ENCODE measurements around the gene FUT2.
A peak's percentile ranks its signal among the peaks of the same experiment; 100 is the strongest.
"Not testable (repeated sequence)": the region's sequence is repeated elsewhere in the genome, so short reads cannot be mapped to it uniquely, and the experiment has no call there.

The FUT2 gene

GRCh38 chr19:48670699-48671445, 24.9 kb upstream of the FUT2 start:
- DNase-seq (ENCODE audit: low read depth in 2 of 3, low spot score in 1 of 3), result no peak

- DNase-seq (ENCODE audit: low read depth in 2 of 3, low spot score in 1 of 3), result no peak
These were observed 24.2 kb upstream of the FUT2 start for GRCh38 chr19:48671446-48671995.

- no peak for DNase-seq (ENCODE audit: low read depth in 2 of 3, low spot score in 1 of 3)
These were observed 22.8 kb upstream of the FUT2 start, which contains the start of gene NTN5 for GRCh38 chr19:48672994-48673393. NTN5 (minus strand) TSS chr19:48673017; CDS start chr19:48670986, 2,031 bp downstream.

- no peak for DNase-seq (ENCODE audit: low read depth in 2 of 3, low spot score in 1 of 3)
These were observed 22.2 kb upstream of the FUT2 start for GRCh38 chr19:48673436-48674100.

GRCh38 chr19:48674216-48674809, 21.5 kb upstream of the FUT2 start:
- no peak for DNase-seq (ENCODE audit: low read depth in 2 of 3, low spot score in 1 of 3)

GRCh38 chr19:48674921-48675824, 20.6 kb upstream of the FUT2 start:
- peak; percentile 63 to 82 (median 69) for DNase-seq (ENCODE audit: low read depth in 2 of 3, low spot score in 1 of 3)

GRCh38 chr19:48676487-48676886, 19.3 kb upstream of the FUT2 start:
- no peak for DNase-seq (ENCODE audit: low read depth in 2 of 3, low spot score in 1 of 3)

GRCh38 chr19:48676887-48677286, 18.9 kb upstream of the FUT2 start:
- DNase-seq (ENCODE audit: low read depth in 2 of 3, low spot score in 1 of 3), result no peak

- no peak for DNase-seq (ENCODE audit: low read depth in 2 of 3, low spot score in 1 of 3)
These were observed 17.6 kb upstream of the FUT2 start for GRCh38 chr19:48678201-48678600.

GRCh38 chr19:48680006-48680405, 15.8 kb upstream of the FUT2 start:
- DNase-seq (ENCODE audit: low read depth in 2 of 3, low spot score in 1 of 3), result not testable (repeated sequence)

GRCh38 chr19:48680436-48681126, 15.2 kb upstream of the FUT2 start:
- DNase-seq (ENCODE audit: low read depth in 2 of 3, low spot score in 1 of 3), result no peak

- no peak for DNase-seq (ENCODE audit: low read depth in 2 of 3, low spot score in 1 of 3)
These were observed 14.7 kb upstream of the FUT2 start for GRCh38 chr19:48681127-48681470.

- peak in 1 of 3 donors; percentile 20 for DNase-seq (ENCODE audit: low read depth in 2 of 3, low spot score in 1 of 3)
These were observed 12.4 kb upstream of the FUT2 start for GRCh38 chr19:48683349-48683748.

- DNase-seq (ENCODE audit: low read depth in 2 of 3, low spot score in 1 of 3), result no peak
These were observed 10.2 kb upstream of the FUT2 start for GRCh38 chr19:48685583-48685982.

GRCh38 chr19:48686088-48686487, 9.7 kb upstream of the FUT2 start:
- no peak for DNase-seq (ENCODE audit: low read depth in 2 of 3, low spot score in 1 of 3)

GRCh38 chr19:48686637-48687036, 9.1 kb upstream of the FUT2 start:
- DNase-seq (ENCODE audit: low read depth in 2 of 3, low spot score in 1 of 3), result not testable (repeated sequence)

- DNase-seq (ENCODE audit: low read depth in 2 of 3, low spot score in 1 of 3), result no peak
These were observed 8.0 kb upstream of the FUT2 start for GRCh38 chr19:48687776-48688175.

GRCh38 chr19:48689449-48689848, 6.3 kb upstream of the FUT2 start:
- no peak for DNase-seq (ENCODE audit: low read depth in 2 of 3, low spot score in 1 of 3)

GRCh38 chr19:48693629-48694028, 2.1 kb upstream of the FUT2 start:
- DNase-seq (ENCODE audit: low read depth in 2 of 3, low spot score in 1 of 3), result not testable (repeated sequence)

- no peak for DNase-seq (ENCODE audit: low read depth in 2 of 3, low spot score in 1 of 3)
These were observed 711 bp downstream of the FUT2 start for GRCh38 chr19:48696353-48697010.

All from stimulated activated CD4-positive, alpha-beta T cell treated with anti-CD3 and anti-CD28 coated beads, Interleukin-12 subunit alpha, Interleukin-12 subunit beta, amount 100 ng/mL, for 48 hours (primary cell).